ENCODE data around the gene NFATC4. TPM values are rescaled to one million over a fixed set of nuclear protein-coding genes. Genes with fewer than 3 reads are reported as not detected.

The NFATC4 gene
- total RNA-seq, 2 donors from 2014 or later, result 0.66 TPM; not detected in 1

DNA sequence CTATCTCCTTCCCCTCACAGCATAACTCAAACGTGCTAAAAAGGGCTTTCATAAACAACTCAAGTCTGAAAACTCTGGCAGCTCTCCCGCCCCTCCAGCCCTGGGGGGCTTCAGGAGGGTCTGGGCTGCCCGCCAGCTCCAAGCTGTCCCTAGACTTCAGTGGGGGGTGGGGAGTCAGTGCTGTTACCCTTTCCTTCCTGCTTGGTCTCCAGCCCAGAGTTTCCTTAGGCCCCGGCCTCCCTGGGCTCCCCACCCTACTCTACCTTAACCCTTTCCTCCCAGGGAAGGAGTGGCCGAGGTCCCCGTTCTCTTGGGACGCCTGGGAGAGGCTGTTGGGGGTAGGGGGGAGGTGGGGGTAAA lies 30.3 kb downstream of the NFATC4 start:
- no peak overlapping the region for H3K4me3 Mint-ChIP-seq
- no peak overlapping the region for H3K27ac Mint-ChIP-seq
- H3K4me1 Mint-ChIP-seq, result peaks cover 5% of the 10 kb centered on the region
- no peak for ATAC-seq (replicated peaks)
- H3K36me3 Mint-ChIP-seq (ENCODE audit: low read depth), result no peaks in the 10 kb centered on the region
- peaks cover 3% of the 10 kb centered on the region for H3K27me3 Mint-ChIP-seq
- H3K9me3 Mint-ChIP-seq, result no peaks in the 10 kb centered on the region

DNA sequence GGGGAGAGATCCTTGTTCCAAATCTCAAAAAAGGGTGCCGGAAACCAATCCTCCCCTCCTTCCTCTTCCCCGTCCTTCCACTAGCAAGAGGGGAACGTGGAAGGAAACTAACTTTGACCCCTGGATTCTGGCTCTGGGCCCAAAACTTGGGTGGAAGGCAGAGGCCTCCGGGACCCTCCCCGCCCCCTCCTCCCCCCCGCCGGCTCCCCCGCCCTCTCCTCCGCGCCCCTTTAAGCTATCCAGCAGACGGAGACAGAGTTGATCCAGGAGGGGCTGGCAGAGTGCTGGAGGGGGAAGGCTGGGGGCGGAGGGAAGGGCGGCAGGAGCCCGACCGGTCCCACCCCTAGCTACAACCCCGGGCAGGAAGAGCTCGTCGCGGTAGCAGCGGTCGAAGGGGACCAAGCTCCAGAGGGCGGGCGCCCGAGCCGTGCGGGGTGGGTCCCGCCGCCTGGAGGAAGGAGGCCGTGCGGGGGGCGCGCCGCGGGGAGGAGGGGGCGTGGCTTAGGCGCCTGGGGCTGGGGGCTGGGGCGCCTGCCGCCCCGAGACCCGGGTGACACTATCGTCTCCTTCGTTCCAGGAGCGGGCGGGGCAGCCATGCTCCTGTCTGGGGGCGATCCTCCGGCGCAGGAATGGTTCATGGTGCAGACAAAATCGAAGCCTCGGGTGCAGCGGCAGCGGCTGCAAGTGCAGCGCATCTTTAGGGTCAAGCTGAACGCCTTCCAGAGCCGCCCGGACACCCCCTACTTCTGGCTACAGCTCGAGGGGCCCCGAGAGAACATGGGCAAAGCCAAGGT lies 30.9 kb downstream of the NFATC4 start, which contains the start of gene NYNRIN:
NYNRIN (plus strand) TSS at position 351 of the 794 bp plus-strand sequence; CDS start at position 595, 244 bp downstream.
- no peaks in the 10 kb centered on the region for H3K36me3 Mint-ChIP-seq (ENCODE audit: low read depth)
- H3K9me3 Mint-ChIP-seq, result no peaks in the 10 kb centered on the region
- H3K4me1 Mint-ChIP-seq, result peaks cover 5% of the 10 kb centered on the region
- H3K4me3 Mint-ChIP-seq, result peak within 1 kb of the TSS; percentile 63
- ATAC-seq (replicated peaks), result peak; percentile 55
- peak within 1 kb of the TSS; percentile 64 for H3K27ac Mint-ChIP-seq
- peaks cover 4% of the 10 kb centered on the region for H3K27me3 Mint-ChIP-seq

GRCh38 chr14:24399447-24399822 lies 31.5 kb downstream of the NFATC4 start:
- Mint-ChIP-seq H3K36me3 (ENCODE audit: low read depth) (no peaks in the 10 kb centered on the region), H3K4me1 (peaks cover 5% of the 10 kb centered on the region), H3K27me3 (peaks cover 10% of the 10 kb centered on the region), H3K9me3 (no peaks in the 10 kb centered on the region), H3K27ac (peak overlapping the region; percentile 64), H3K4me3 (peak overlapping the region; percentile 63)
- peak; percentile 6 for ATAC-seq (replicated peaks)

GRCh38 chr14:24399999-24400718 lies 32.2 kb downstream of the NFATC4 start:
- no peaks in the 10 kb centered on the region for H3K9me3 Mint-ChIP-seq
- H3K27me3 Mint-ChIP-seq, result peaks cover 10% of the 10 kb centered on the region
- H3K27ac Mint-ChIP-seq, result no peak overlapping the region
- peaks cover 5% of the 10 kb centered on the region for H3K4me1 Mint-ChIP-seq
- peak overlapping the region; percentile 63 for H3K4me3 Mint-ChIP-seq
- ATAC-seq (replicated peaks), result no peak
- H3K36me3 Mint-ChIP-seq (ENCODE audit: low read depth), result no peaks in the 10 kb centered on the region

GRCh38 chr14:24401810-24402702 lies 34.1 kb downstream of the NFATC4 start:
- H3K27ac Mint-ChIP-seq, result no peak overlapping the region
- ATAC-seq (replicated peaks), result no peak
- no peaks in the 10 kb centered on the region for H3K9me3 Mint-ChIP-seq
- H3K4me1 Mint-ChIP-seq, result peaks cover 5% of the 10 kb centered on the region
- H3K4me3 Mint-ChIP-seq, result no peak overlapping the region
- peaks cover 16% of the 10 kb centered on the region for H3K27me3 Mint-ChIP-seq
- no peaks in the 10 kb centered on the region for H3K36me3 Mint-ChIP-seq (ENCODE audit: low read depth)

DNA sequence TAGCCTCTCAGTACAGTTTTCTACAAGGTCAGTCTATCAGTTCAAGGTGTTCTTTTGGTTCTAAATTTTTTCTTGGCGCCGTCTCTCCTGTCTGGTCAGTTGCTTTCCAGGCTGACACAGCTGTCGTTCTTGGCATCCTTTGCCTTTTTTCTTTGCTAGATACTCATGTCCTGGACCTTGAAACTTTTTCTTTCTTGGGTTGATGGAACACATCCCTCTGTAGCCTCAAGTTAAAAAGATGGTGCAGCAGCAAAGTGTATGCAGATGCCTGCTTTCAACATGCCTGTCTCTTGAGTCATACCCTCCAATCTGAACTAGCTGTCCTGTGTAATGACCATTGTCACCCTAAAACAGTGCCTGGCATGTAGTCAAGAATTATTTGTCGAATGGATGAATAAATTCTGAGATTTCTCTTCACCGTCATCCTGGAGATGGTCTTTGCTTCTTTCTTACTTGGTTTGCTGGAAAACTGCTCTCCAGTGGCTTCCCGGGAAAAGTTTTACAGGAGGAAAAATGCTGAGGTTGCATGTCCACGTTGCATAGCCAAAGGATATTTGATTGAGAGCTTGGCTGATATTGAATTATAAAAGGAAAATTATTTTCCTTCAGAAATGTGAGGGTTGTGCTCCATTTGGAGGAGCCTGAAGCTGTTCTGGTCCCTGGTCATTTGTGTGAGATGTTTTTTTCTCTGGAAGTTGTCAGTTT lies 35.5 kb downstream of the NFATC4 start:
- H3K27me3 Mint-ChIP-seq, result peaks cover 16% of the 10 kb centered on the region
- H3K36me3 Mint-ChIP-seq (ENCODE audit: low read depth), result no peaks in the 10 kb centered on the region
- no peak for ATAC-seq (replicated peaks)
- H3K4me3 Mint-ChIP-seq, result no peak overlapping the region
- no peaks in the 10 kb centered on the region for H3K9me3 Mint-ChIP-seq
- no peak overlapping the region for H3K27ac Mint-ChIP-seq
- peaks cover 5% of the 10 kb centered on the region for H3K4me1 Mint-ChIP-seq

- no peaks in the 10 kb centered on the region for H3K36me3 Mint-ChIP-seq (ENCODE audit: low read depth)
- no peaks in the 10 kb centered on the region for H3K9me3 Mint-ChIP-seq
- H3K27me3 Mint-ChIP-seq, result peaks cover 13% of the 10 kb centered on the region
- no peaks in the 10 kb centered on the region for H3K4me1 Mint-ChIP-seq
- H3K27ac Mint-ChIP-seq, result no peak overlapping the region
- H3K4me3 Mint-ChIP-seq, result no peak overlapping the region
- ATAC-seq (replicated peaks), result no peak
These were observed 36.8 kb downstream of the NFATC4 start for GRCh38 chr14:24404814-24405213.

- no peak overlapping the region for H3K27ac Mint-ChIP-seq
- H3K4me1 Mint-ChIP-seq, result no peaks in the 10 kb centered on the region
- peaks cover 13% of the 10 kb centered on the region for H3K27me3 Mint-ChIP-seq
- no peaks in the 10 kb centered on the region for H3K36me3 Mint-ChIP-seq (ENCODE audit: low read depth)
- ATAC-seq (replicated peaks), result no peak
- H3K9me3 Mint-ChIP-seq, result no peaks in the 10 kb centered on the region
- no peak overlapping the region for H3K4me3 Mint-ChIP-seq
These were observed 38.4 kb downstream of the NFATC4 start for GRCh38 chr14:24406416-24406815.

DNA sequence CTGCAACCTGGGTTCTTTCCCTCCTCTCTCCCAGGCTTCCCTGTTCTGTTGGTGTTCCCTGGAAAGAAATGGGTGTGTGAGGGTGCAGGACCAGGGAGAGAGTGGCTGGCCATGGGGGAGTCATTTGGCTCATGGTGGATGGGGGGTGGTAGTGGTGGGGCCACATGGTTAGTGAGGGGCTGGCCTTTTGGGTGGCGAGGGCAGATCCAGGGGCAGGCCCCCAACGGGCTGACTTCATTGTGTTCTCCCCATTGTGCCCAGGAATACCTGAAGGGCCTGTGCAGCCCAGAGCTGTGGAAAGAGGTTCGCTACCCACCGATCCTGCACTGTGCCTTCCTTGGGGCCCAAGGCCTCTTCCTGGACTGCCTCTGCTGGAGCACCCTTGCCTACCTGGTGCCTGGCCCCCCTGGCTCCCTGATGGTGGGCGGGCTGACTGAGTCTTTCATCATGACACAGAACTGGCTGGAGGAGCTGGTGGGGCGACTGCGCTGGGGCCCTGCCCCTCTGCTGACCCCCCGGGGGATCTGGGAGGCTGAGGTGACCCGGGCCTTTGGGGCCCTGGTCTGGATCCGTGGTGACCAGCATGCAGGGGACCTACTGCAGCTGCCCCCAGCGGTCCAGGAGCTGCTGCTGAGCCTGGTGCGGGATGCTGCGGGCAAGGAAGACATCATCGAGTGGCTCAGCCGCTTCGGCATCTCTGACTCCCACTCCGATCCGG lies 39.8 kb downstream of the NFATC4 start:
- no peak for ATAC-seq (replicated peaks)
- no peaks in the 10 kb centered on the region for H3K4me1 Mint-ChIP-seq
- no peak overlapping the region for H3K4me3 Mint-ChIP-seq
- peaks cover 13% of the 10 kb centered on the region for H3K27me3 Mint-ChIP-seq
- no peaks in the 10 kb centered on the region for H3K36me3 Mint-ChIP-seq (ENCODE audit: low read depth)
- H3K27ac Mint-ChIP-seq, result no peak overlapping the region
- no peaks in the 10 kb centered on the region for H3K9me3 Mint-ChIP-seq

DNA sequence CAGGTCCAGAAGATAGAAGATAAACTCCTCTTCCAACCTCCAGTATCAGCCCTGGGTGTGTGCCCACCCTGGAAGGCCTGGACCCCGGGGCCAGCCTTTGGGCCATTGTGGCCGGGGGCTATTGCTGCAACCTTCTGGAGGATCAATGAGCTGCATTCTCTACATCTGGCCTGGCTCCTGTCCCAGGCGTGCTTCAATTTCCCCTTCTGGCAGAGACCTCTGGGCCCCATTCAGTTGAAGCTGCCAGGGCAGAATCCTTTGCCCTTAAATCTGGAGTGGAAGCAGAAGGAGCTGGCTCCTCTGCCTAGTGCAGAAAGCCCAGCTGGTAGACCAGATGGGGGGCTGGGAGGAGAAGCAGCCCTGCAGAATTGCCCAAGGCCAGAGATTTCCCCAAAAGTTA lies 40.8 kb downstream of the NFATC4 start:
- Mint-ChIP-seq H3K4me1 (no peaks in the 10 kb centered on the region), H3K27ac (no peak overlapping the region), H3K27me3 (peaks cover 13% of the 10 kb centered on the region), H3K4me3 (no peak overlapping the region), H3K9me3 (no peaks in the 10 kb centered on the region), H3K36me3 (ENCODE audit: low read depth) (no peaks in the 10 kb centered on the region)
- no peak for ATAC-seq (replicated peaks)

- Mint-ChIP-seq H3K36me3 (ENCODE audit: low read depth) (no peaks in the 10 kb centered on the region), H3K4me3 (no peak overlapping the region), H3K4me1 (no peaks in the 10 kb centered on the region), H3K9me3 (no peaks in the 10 kb centered on the region), H3K27ac (no peak overlapping the region), H3K27me3 (peaks cover 9% of the 10 kb centered on the region)
- no peak for ATAC-seq (replicated peaks)
These were observed 41.2 kb downstream of the NFATC4 start for GRCh38 chr14:24409192-24409591.

GRCh38 chr14:24409956-24410355 lies 42.0 kb downstream of the NFATC4 start:
- Mint-ChIP-seq H3K9me3 (no peaks in the 10 kb centered on the region), H3K27ac (no peak overlapping the region), H3K27me3 (peaks cover 7% of the 10 kb centered on the region), H3K4me3 (no peak overlapping the region), H3K4me1 (no peaks in the 10 kb centered on the region), H3K36me3 (ENCODE audit: low read depth) (no peaks in the 10 kb centered on the region)
- ATAC-seq (replicated peaks), result no peak

All from activated T-helper 17 cell treated with anti-CD3 and anti-CD28 coated beads, Interleukin-2, amount 50 U/mL, for 72 hours (primary cell).